T47D (cell line): Measurements from ENCODE around the gene BCL7C.
A peak's percentile ranks its signal among the peaks of the same experiment; 100 is the strongest.
"Not testable (repeated sequence)": the region's sequence is repeated elsewhere in the genome, so short reads cannot be mapped to it uniquely, and the experiment has no call there.

Experiments
- DNase-seq, 2 experiments: peaks; one replicate each; pipeline versions ENCODE4 v3.0.0 to v3.0.0-alpha.2; 2011 to 2012; ENCODE audit warnings: low read depth in 1 of 2, low spot score in 1 of 2
- JUND ChIP-seq: IDR thresholded peaks from 2 replicates; pipeline ENCODE4 v1.6.1; 2012; ENCODE audit warnings: low read depth
- in situ Hi-C: cut with HindIII; loops from 2 replicates; pipeline ENCODE4 v1.10.0; 2016; ENCODE audit warnings: low sequenced_read_pairs, low pct_unique_long_range_greater_than_20kb

The BCL7C gene

DNA sequence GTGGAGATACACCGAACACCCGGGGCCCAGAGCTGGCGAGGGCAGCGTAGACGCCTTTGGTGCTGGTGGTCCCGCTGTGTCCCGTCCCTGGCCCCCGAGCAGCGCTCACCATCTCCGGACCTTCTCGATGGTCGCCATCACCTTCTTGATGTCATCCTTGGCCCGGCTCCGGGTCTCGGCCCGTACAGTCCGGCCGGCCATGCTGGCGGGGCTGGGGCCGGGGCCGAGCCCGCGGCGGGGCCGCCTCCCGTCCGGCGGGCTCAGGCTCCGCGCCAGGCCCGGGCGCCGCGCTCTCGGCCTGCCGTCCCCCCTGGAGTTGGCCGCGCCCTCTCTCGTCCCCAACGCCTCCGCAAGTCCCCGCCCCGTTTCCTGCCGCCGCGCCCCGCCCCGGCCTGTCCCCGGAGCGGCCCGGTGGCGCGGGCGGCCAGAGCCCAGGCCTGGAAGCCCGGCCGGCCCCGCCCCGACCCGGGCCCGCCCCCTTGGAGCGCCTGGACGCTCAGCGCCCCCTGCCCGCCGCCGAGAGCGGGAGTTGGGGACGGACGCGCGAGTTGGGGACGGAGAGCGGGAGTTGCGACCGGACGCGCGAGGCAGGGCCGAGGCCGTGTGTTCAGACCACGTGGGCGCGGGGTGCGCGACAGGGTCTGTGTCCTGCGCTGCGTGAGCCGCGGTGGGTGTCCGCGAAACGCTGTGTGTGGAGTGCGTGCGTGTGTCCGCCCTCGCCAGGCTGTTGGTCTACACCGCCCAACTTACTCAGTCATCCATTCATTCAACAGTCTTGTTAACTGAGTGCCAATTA lies at the start of gene BCL7C:
Gene BCL7C, minus strand, starts transcription at position 334 of the 796 bp plus-strand sequence. Its CDS starts 133 bp downstream, at position 201.
- in situ Hi-C loops: no loop called here
- no peak for TF ChIP-seq JUND
- DNase-seq: peak; percentile 63 to 97

- TF ChIP-seq JUND: no peak
- in situ Hi-C loops: no loop called here
Observed at GRCh38 chr16:30942426-30942806, 48.5 kb upstream of the BCL7C start.

GRCh38 chr16:30941600-30942425 lies 47.9 kb upstream of the BCL7C start:
- peak; percentile 81 to 82 for DNase-seq
- in situ Hi-C loops: no loop called here
- TF ChIP-seq JUND: no peak

More at GRCh38 chr16:30942426-30942806, 48.5 kb upstream of the BCL7C start:
- no peak for DNase-seq

- in situ Hi-C loops, DNase-seq: not testable (repeated sequence)
Observed at GRCh38 chr16:30939571-30939970, 45.7 kb upstream of the BCL7C start.

DNA sequence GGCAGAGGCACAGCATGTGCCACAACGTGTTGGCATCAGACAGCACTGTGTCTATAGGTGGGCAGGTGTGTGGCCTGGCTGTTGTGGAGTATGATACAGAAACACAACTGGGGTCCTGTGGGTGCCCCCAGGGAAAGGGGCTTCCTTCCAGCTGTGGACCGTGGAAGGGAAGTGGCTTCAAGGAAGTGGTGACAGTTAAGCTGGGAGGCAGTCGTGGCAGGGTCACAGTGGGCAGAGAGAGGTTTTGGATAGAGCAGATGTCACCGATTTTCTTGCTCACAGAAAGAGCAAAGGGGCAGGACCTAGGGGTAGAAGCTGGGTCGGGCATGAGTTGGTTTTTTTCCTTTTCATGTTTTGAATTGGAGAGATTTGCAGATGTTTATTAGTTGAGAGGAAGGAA lies 43.8 kb upstream of the BCL7C start:
- DNase-seq: no peak
- TF ChIP-seq JUND: no peak
- in situ Hi-C loops: no loop called here

DNA sequence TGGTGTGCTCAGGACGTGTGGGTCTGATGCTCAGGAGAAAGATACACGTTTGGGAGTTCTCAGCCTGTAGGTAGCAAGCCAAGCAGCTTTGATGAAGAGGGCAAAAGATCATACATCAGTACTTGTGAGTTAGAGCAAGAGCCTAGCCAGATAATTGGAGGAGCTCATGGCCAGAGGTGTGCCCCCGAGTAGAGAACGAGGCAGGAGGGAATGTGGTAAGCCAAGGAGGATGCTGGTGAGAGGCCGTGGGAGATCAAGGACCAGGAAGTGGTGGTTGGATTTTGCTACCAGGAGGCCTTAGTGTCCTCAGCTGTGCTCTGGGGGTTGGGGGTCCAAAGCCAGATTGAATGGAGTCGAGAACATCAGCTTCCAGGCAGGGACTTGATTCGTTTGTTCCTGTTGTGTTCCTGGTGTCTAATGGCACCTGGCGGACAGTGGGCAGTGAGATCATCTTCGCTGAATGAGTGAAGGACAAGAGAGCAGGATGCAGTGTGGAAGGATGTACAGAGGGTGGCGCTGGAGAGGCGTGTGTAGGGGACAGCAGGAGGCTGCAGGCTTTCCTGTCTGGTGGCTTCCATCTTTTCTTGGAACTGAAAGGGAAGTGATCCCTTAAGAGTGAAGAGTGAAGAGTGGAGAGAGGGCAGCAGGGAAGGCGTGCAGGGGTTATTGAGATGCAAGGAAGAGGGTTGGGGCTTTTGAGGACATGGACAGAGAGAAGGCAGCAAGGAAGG lies 41.1 kb upstream of the BCL7C start:
- TF ChIP-seq JUND: no peak
- DNase-seq: peak in 1 of 2 experiments; percentile 76
- in situ Hi-C loops: no loop called here

DNA sequence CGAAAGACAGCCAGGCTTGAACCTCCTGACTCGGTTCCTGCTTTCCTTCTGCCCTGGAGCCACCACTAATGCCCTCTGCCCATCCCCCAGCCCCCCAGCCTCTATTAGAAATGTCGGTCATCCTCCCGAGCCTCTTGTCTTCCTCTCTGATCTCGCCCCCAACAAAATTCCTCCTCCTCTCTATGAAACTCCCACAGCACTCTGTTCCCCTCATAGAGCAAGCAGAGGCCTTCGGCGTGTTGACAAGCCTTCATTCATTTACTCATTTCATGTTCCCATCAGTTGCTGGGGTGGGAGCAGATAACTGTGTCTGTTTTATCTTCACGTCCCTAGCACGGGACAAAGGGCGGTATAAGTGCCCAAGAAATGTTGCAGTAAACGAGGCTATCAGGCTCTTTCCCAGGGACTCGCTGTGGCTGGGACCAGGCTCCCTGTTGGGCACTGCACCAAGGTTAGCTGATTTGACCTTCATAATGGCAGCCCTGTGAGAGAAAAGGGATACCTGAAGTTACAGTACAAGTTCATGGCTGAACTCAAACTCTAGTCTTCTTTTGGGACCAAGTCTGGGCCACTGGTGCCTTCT lies 37.3 kb upstream of the BCL7C start:
- DNase-seq: no peak
- in situ Hi-C loops: no loop called here
- no peak for TF ChIP-seq JUND

- no peak for DNase-seq
- no peak for TF ChIP-seq JUND
- in situ Hi-C loops: no loop called here
Observed at GRCh38 chr16:30930160-30930571, 36.3 kb upstream of the BCL7C start.

DNA sequence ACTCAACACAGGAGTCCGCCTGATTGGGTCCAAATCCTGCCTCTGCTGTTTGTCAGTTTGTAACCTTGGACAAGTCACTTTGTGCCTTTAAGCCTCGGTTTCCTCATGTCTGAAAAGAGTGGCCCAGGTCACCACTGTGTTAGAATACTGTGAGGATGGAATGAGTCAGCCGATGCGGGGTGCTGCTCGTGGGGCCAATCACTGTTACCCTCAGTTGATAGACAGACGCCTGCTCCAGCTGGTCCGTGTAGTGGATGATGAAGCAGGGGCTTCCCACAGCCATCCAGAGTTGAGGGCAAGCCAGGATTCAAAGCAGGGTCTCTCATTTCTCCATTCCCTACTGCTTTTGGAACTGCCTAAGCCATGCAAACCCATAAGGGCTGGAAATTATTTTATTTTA lies 35.3 kb upstream of the BCL7C start:
- DNase-seq: no peak
- no peak for TF ChIP-seq JUND
- in situ Hi-C loops: no loop called here

DNA sequence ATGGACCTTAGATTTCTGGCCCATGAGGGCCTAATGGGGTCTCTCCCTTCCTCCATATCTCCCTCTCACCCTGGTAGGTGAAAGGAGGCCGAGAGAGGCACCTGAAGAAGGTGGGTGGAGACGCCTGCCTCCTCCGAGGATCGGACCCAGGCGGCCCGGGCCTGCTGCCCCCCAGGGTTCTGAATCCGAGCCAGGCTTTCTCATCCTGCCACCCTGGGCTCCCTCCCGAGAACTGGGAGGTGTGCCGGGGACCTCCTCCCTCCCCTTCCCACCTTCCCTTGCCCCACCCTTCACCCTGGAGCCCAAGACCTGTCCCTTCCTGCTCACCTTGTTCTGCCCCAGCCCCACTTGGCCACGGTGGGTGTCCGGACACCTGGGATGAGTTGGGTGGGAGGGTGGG lies 34.5 kb upstream of the BCL7C start:
- DNase-seq: no peak
- in situ Hi-C loops: no loop called here
- TF ChIP-seq JUND: no peak

- TF ChIP-seq JUND: no peak
- DNase-seq: peak; percentile 82 to 83
- in situ Hi-C loops: no loop called here
Observed at GRCh38 chr16:30927789-30928378, 34.0 kb upstream of the BCL7C start.
